ENCODE measurements around the gene GSTK1.

DNA sequence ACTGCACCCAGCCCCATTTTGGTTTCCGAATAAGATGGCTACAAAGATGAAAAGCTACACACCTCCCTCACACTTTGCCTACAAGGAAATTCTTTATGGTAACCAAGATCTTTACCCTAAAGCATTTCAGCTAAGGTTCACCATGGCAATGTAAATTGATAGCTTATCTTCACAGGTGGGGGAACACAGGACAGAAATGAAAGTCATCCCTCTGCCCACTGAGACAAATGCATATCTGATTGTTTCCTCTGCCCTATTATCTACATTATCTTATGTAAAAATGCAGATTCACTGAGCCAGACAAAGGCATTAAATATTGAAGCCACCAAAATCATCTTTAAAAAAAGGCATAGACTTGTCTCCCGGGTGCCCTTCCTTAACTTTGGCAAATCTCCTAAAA, 18.3 kb downstream of the GSTK1 start:
- no peak for TF ChIP-seq CTCF (IDR thresholded peaks at IDR 0.05)
- no peak for TF ChIP-seq POLR2A (IDR thresholded peaks at IDR 0.05)
